GM23338 (cell line): ENCODE data around the gene ASS1. TPM values are rescaled to one million over a fixed set of nuclear protein-coding genes. Genes with fewer than 3 reads are reported as not detected.

ENCODE experiments used
- ATAC-seq: fragments of 200-7000 bp; cut with Tn5 transposase; 3 replicates; pipeline ENCODE4 v1.9.1; 2020
- DNase-seq: peaks from one replicate; pipeline ENCODE4 v3.0.0-alpha.2; 2015; ENCODE audit warnings: low spot score
- H2AFZ ChIP-seq: fragments of 200-600 bp; sonication (generic); 2 replicates; pipeline ENCODE4 v1.8.0; 2016; ENCODE audit warnings: antibody characterized with exemption, mild to moderate bottlenecking, moderate library complexity
- H3F3A ChIP-seq: fragments of 200-600 bp; sonication (generic); replicated peaks from 2 replicates; pipeline ENCODE4 v1.8.0; 2017; ENCODE audit warnings: antibody characterized with exemption, mixed run types, low read depth
- H3K27ac ChIP-seq: fragments of 200-600 bp; sonication (generic); 2 replicates; pipeline ENCODE4 v1.6.1; 2016; ENCODE audit warnings: low read depth
- H3K27me3 ChIP-seq: fragments of 200-600 bp; sonication (generic); 2 replicates; pipeline ENCODE4 v1.8.0; 2016; ENCODE audit warnings: mild to moderate bottlenecking, mixed run types, moderate library complexity; ENCODE audit not compliant: insufficient read depth
- H3K36me3 ChIP-seq: fragments of 200-600 bp; sonication (generic); 2 replicates; pipeline ENCODE4 v1.8.0; 2016; ENCODE audit warnings: mild to moderate bottlenecking; ENCODE audit not compliant: insufficient read depth
- H3K4me1 ChIP-seq: fragments of 200-600 bp; sonication (generic); 2 replicates; pipeline ENCODE4 v1.8.0; 2016; ENCODE audit warnings: mild to moderate bottlenecking, moderate library complexity; ENCODE audit not compliant: insufficient read depth
- H3K4me2 ChIP-seq: fragments of 200-600 bp; sonication (generic); 2 replicates; pipeline ENCODE4 v1.7.1; 2017; ENCODE audit warnings: mixed run types
- H3K4me3 ChIP-seq: fragments of 200-600 bp; sonication (generic); 2 replicates; pipeline ENCODE4 v1.6.1; 2016; ENCODE audit warnings: mixed run types
- H3K79me2 ChIP-seq: fragments of 200-600 bp; sonication (generic); replicated peaks from 2 replicates; pipeline ENCODE4 v1.8.0; 2017; ENCODE audit warnings: mild to moderate bottlenecking; ENCODE audit not compliant: insufficient read depth
- H3K9me2 ChIP-seq: fragments of 200-600 bp; sonication (generic); 2 replicates; pipeline ENCODE4 v1.8.0; 2017; ENCODE audit not compliant: insufficient read depth
- H4K20me1 ChIP-seq: fragments of 200-600 bp; sonication (generic); replicated peaks from 2 replicates; pipeline ENCODE4 v1.8.0; 2017; ENCODE audit warnings: mild to moderate bottlenecking; ENCODE audit not compliant: insufficient read depth
- H3K27ac Mint-ChIP-seq: 2 replicates; pipeline ENCODE4 v1.8.0; 2020; ENCODE audit warnings: inconsistent platforms, mild to moderate bottlenecking, moderate library complexity, mixed read lengths
- H3K27me3 Mint-ChIP-seq: 3 replicates; pipeline ENCODE4 v1.8.0; 2022; ENCODE audit warnings: low read depth, mild to moderate bottlenecking, moderate library complexity, mixed read lengths, inconsistent platforms; ENCODE audit not compliant: insufficient read depth, poor library complexity
- H3K36me3 Mint-ChIP-seq: 3 replicates; pipeline ENCODE4 v1.8.0; 2021; ENCODE audit warnings: low read depth, mild to moderate bottlenecking, inconsistent platforms, moderate library complexity, mixed read lengths
- H3K4me1 Mint-ChIP-seq: 3 replicates; pipeline ENCODE4 v1.8.0; 2020; ENCODE audit warnings: mild to moderate bottlenecking, inconsistent platforms, mixed read lengths
- H3K4me3 Mint-ChIP-seq: 3 replicates; pipeline ENCODE4 v1.8.0; 2021; ENCODE audit warnings: moderate library complexity, mild to moderate bottlenecking, inconsistent platforms, mixed read lengths
- H3K9me3 Mint-ChIP-seq: 3 replicates; pipeline ENCODE4 v1.8.0; 2020; ENCODE audit warnings: moderate library complexity, mild to moderate bottlenecking, inconsistent platforms, mixed read lengths
- CREB1 ChIP-seq: fragments of 250-450 bp; sonication (Bioruptor Pico); IDR thresholded peaks from 2 replicates; pipeline ENCODE4 v1.5.0; 2020; ENCODE audit warnings: low read depth, mild to moderate bottlenecking, moderate library complexity
- CTCF ChIP-seq, 2 experiments: fragments of 200-600 bp in 1 of 2; sonication (generic) in 1 of 2; conservative IDR thresholded peaks; 2 replicates each; pipeline versions ENCODE4 v1.5.1 to v1.6.1; 2016 to 2017; ENCODE audit warnings: antibody characterized with exemption in 2 of 2, low read depth in 2 of 2, mild to moderate bottlenecking in 2 of 2, moderate library complexity in 1 of 2
- ETS1 ChIP-seq: IDR thresholded peaks from 2 replicates; pipeline ENCODE4 v1.6.1; 2016; ENCODE audit warnings: antibody characterized with exemption
- EZH2 ChIP-seq: fragments of 200-600 bp; sonication (generic); IDR thresholded peaks from one replicate; pipeline ENCODE4 v1.8.0; 2017; ENCODE audit warnings: antibody characterized with exemption, mild to moderate bottlenecking, low read depth; ENCODE audit not compliant: unreplicated experiment
- EZH2phosphoT487 ChIP-seq: fragments of 200-600 bp; sonication (generic); IDR thresholded peaks from one replicate; pipeline ENCODE4 v1.8.1; 2018; ENCODE audit warnings: antibody characterized with exemption; ENCODE audit not compliant: unreplicated experiment
- JUNB ChIP-seq: IDR thresholded peaks from one replicate; pipeline ENCODE4 v1.6.1; 2016; ENCODE audit warnings: antibody characterized with exemption; ENCODE audit not compliant: unreplicated experiment
- NANOG ChIP-seq: IDR thresholded peaks from 2 replicates; pipeline ENCODE4 v1.6.1; 2016; ENCODE audit warnings: antibody characterized with exemption, borderline replicate concordance
- POLR2AphosphoS5 ChIP-seq: IDR thresholded peaks from 2 replicates; pipeline ENCODE4 v1.6.1; 2016; ENCODE audit warnings: antibody characterized with exemption, low read depth
- REST ChIP-seq: IDR thresholded peaks from one replicate; pipeline ENCODE4 v1.6.1; 2018; ENCODE audit warnings: antibody characterized with exemption; ENCODE audit not compliant: unreplicated experiment
- STAT1 ChIP-seq: IDR thresholded peaks from one replicate; pipeline ENCODE4 v1.6.1; 2016; ENCODE audit warnings: antibody characterized with exemption; ENCODE audit not compliant: unreplicated experiment
- ZNF114 ChIP-seq: fragments of 250-450 bp; sonication (Bioruptor Pico); IDR thresholded peaks from 2 replicates; pipeline ENCODE4 v1.5.0; 2020; ENCODE audit warnings: mild to moderate bottlenecking, moderate library complexity
- ZNF331 ChIP-seq: fragments of 250-450 bp; sonication (Bioruptor Pico); IDR thresholded peaks from 2 replicates; pipeline ENCODE4 v1.5.0; 2020; ENCODE audit warnings: low read depth, mild to moderate bottlenecking, moderate library complexity
- ZNF462 ChIP-seq: fragments of 250-450 bp; sonication (Bioruptor Pico); IDR thresholded peaks from 2 replicates; pipeline ENCODE4 v1.5.0; 2020; ENCODE audit warnings: mild to moderate bottlenecking, moderate library complexity
- polyA plus RNA-seq: library from polyadenylated mRNA; unstranded; fragments of >200 nt; fragmentation: Nextera tagmentation; extraction: Ambion mirVana; gene quantifications from 2 replicates; pipeline ENCODE4 v1.2.1, GENCODE V29; 2016
- total RNA-seq: library from RNA; depleted of rRNA; stranded (reverse); fragments of >200 nt; shearing (Covaris generic); gene quantifications from 2 replicates; pipeline ENCODE4 v1.2.3, GENCODE V29; 2014

Gene ASS1
- total and polyA plus RNA-seq, 2 experiments from 2014 or later = 65.8 to 103 TPM

GRCh38 chr9:130441031-130441430 is 3.7 kb upstream of the ASS1 start:
- no peaks in the 10 kb centered on the region for H3K79me2 ChIP-seq
- DNase-seq = no peak
- peaks cover 8% of the 10 kb centered on the region for H3K4me1 ChIP-seq
- Mint-ChIP-seq H3K9me3 (peaks cover 16% of the 10 kb centered on the region), H3K27me3 (peaks cover 31% of the 10 kb centered on the region), H3K27ac (no peak overlapping the region), H3K4me3 (no peak overlapping the region), H3K36me3 (peaks cover 6% of the 10 kb centered on the region; the same call in 2 of the 3 replicates), H3K4me1 (peaks cover 5% of the 10 kb centered on the region; the same call in 2 of the 3 replicates)
- H3K4me2 ChIP-seq = no peak overlapping the region
- no peak overlapping the region for H2AFZ ChIP-seq
- 0 out of 2 replicates have a peak, but pooled peaks cover 8% of the 10 kb centered on the region for H3F3A ChIP-seq
- 0 out of 2 replicates have a peak, but pooled peaks cover 7% of the 10 kb centered on the region for H3K36me3 ChIP-seq
- ATAC-seq = no peak
- H3K4me3 ChIP-seq = no peak overlapping the region
- no peaks in the 10 kb centered on the region for H4K20me1 ChIP-seq
- H3K9me2 ChIP-seq = no peaks in the 10 kb centered on the region
- no peak for TF ChIP-seq POLR2AphosphoS5
- no peak for TF ChIP-seq CTCF (conservative IDR thresholded peaks at IDR 0.05; ENCODE audit: low read depth in 2 of 2)
- no peak for TF ChIP-seq EZH2phosphoT487
- TF ChIP-seq STAT1 = no peak
- TF ChIP-seq EZH2 = no peak
- TF ChIP-seq ZNF462 (CRISPR knock-in tag) = no peak
- TF ChIP-seq REST = no peak
- TF ChIP-seq ZNF114 (CRISPR knock-in tag) = no peak
- no peak for TF ChIP-seq NANOG
- no peak for TF ChIP-seq ETS1
- no peak for TF ChIP-seq CREB1 (CRISPR knock-in tag)
- TF ChIP-seq ZNF331 = no peak
- TF ChIP-seq JUNB = no peak
- peaks cover 26% of the 10 kb centered on the region for H3K27me3 ChIP-seq
- H3K27ac ChIP-seq = no peak overlapping the region
